Skeletal muscle satellite cell (primary cell): ENCODE data around the gene LDAF1.
"Not testable (repeated sequence)": the region's sequence is repeated elsewhere in the genome, so short reads cannot be mapped to it uniquely, and the experiment has no call there.

Experiments used
- H3K27me3 ChIP-seq: 2 replicates; pipeline ENCODE4 v1.7.0; 2013; ENCODE audit warnings: low read length; ENCODE audit not compliant: control insufficient read depth, insufficient read depth
- H3K36me3 ChIP-seq: 2 replicates; pipeline ENCODE4 v1.7.0; 2013; ENCODE audit warnings: mild to moderate bottlenecking, control low read depth, low read length; ENCODE audit not compliant: insufficient read depth
- H3K4me1 ChIP-seq: 2 replicates; pipeline ENCODE4 v1.7.0; 2013; ENCODE audit warnings: low read length; ENCODE audit not compliant: control insufficient read depth, insufficient read depth
- H3K4me2 ChIP-seq: 2 replicates; pipeline ENCODE4 v1.7.0; 2013; ENCODE audit warnings: mild to moderate bottlenecking, low read length
- H3K4me3 ChIP-seq: 2 replicates; pipeline ENCODE4 v1.7.0; 2013; ENCODE audit warnings: low read length
- H3K9ac ChIP-seq: 2 replicates; pipeline ENCODE4 v1.7.0; 2013; ENCODE audit warnings: mild to moderate bottlenecking, low read depth, low read length, moderate library complexity
- H3K9me3 ChIP-seq: replicated peaks from 2 replicates; pipeline ENCODE4 v1.7.0; 2013; ENCODE audit warnings: mild to moderate bottlenecking, control low read depth, low read length

The LDAF1 gene

DNA sequence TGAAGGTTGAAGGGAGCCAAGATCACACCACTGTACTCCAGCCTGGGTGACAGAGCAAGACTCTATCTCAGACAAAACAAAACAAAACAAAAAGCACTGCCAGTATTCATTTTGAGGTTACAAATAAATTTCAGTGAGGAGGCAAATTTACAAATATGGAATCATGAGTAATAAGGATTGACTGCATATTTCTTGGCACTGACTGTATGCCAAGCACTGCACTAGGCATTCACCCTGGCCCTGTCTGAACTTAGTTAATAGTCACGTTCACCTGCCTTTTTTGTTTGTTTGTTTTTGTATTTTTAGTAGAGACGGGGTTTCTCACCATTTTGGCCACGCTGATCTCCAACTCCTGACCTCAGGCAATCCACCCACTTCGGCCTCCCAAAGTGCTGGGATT, 5.1 kb downstream of the LDAF1 start:
- H3K9me3 ChIP-seq: no peaks in the 10 kb centered on the region
- H3K4me3 ChIP-seq: no peak overlapping the region
- peaks cover 25% of the 10 kb centered on the region for H3K4me1 ChIP-seq
- H3K9ac ChIP-seq: no peak overlapping the region
- H3K27me3 ChIP-seq: no peaks in the 10 kb centered on the region
- peaks cover 7% of the 10 kb centered on the region for H3K36me3 ChIP-seq
- H3K4me2 ChIP-seq: no peak overlapping the region

DNA sequence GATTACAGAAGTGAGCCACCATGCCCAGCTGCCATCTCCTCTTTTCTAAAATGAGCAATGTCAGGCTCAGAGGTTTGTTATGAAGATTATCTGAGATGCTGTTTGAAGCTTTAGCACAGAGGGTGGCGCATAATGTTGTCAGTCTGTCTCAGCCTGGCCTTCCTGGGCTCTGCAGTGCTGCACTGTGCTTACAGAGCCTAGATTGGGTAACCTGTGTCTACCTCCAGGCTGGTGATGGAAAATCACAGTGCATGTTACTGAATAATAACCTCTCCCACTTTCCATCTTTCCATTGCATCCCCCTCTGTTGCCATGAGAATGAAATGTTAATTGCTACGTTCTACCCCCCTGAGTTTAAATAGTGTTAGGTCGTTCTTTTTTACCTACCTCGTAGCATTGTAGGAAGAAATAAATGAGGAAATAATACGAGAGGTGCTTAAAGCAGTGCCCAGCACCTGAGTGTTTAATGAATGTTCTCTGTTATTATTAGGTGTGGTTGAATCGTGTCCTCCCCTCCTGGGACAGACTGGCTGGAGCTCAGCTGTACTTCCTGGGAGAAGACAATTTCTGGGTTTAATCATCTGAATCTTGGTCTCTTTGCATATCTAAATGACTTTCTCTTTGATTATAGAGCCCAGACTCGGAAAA, 6.2 kb downstream of the LDAF1 start:
- Histone ChIP-seq H3K9me3 (no peaks in the 10 kb centered on the region), H3K4me3 (no peak overlapping the region), H3K4me1 (peaks cover 22% of the 10 kb centered on the region), H3K36me3 (peaks cover 7% of the 10 kb centered on the region), H3K9ac (no peak overlapping the region), H3K27me3 (no peaks in the 10 kb centered on the region), H3K4me2 (no peak overlapping the region)

DNA sequence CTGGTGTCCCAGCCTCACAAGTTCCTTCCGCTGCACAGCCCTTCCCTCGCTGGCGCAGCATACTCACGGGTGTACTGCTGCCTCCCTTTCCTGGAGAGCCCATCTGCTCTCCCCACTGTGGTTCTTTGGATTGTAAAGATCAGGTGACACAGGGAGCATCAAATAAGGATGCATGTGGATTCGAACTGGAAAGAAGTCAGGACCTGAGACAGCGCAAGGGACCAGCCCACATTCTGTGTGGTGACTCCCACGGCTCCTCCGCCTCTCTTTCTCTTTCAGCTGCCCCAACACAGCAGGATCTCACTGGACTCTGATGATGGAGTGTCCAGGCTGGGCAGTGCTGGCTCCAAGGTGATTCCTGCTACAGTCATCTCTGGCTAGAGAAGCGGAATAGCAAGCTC, 8.1 kb downstream of the LDAF1 start:
- peaks cover 14% of the 10 kb centered on the region for H3K4me1 ChIP-seq
- H3K27me3 ChIP-seq: no peaks in the 10 kb centered on the region
- H3K9ac ChIP-seq: no peak overlapping the region
- H3K36me3 ChIP-seq: peaks cover 18% of the 10 kb centered on the region
- H3K4me2 ChIP-seq: no peak overlapping the region
- no peak overlapping the region for H3K4me3 ChIP-seq
- no peaks in the 10 kb centered on the region for H3K9me3 ChIP-seq

DNA sequence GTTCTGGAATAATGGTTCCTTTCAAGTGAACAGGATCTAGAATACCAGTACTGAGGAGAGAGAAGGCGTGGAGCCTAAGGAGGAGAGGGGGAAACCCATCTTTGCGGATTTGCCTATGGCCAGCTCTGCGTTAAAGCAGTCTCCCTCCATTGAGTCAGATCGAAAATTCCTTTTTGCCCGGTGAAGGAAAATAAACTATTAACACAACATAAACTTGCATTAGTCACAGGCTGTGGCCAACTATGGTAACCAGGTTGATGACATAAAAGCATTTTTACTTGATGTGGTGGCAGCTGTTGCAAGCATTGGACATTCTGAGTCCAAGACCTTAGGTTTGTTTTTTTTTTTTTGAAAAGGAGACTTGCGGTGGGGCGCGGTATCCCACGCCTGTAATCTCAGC, 8.9 kb downstream of the LDAF1 start:
- Histone ChIP-seq H3K4me3 (no peak overlapping the region), H3K4me2 (peak overlapping the region; percentile 19), H3K4me1 (peaks cover 14% of the 10 kb centered on the region), H3K9ac (no peak overlapping the region), H3K27me3 (no peaks in the 10 kb centered on the region), H3K36me3 (peaks cover 18% of the 10 kb centered on the region), H3K9me3 (no peaks in the 10 kb centered on the region)

DNA sequence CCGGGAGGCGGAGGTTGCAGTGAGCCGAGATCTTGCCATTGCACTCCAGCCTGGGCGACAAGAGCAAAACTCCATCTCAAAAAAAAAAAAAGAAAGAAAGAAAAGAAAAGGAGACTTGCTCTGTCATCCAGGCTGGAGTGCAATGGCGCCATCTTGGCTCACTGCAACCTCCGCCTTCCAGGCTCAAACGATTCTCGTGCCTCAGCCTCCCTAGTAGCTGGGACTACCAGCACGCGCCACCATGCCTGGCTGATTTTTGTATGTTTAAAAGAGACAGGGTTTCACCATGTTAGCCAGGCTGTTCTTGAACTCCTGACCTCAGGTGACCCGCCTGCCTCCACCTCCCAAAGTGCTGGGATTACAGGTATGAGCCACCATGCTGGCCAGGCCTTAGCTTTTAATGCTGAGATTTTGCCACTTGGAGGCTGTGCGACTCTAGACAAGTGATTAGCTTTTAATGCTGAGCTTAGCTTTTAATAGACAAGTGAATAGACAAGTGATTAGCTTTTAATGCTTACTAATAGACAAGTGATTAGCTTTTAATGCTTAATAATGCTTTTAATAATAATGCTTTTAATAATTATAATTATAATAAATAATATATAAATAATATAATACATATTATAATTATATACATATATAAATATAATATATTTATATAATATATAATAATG, 9.6 kb downstream of the LDAF1 start:
- H3K9ac ChIP-seq: no peak overlapping the region
- no peaks in the 10 kb centered on the region for H3K27me3 ChIP-seq
- peaks cover 14% of the 10 kb centered on the region for H3K4me1 ChIP-seq
- H3K4me2 ChIP-seq: no peak overlapping the region
- H3K4me3 ChIP-seq: no peak overlapping the region
- peaks cover 14% of the 10 kb centered on the region for H3K36me3 ChIP-seq
- H3K9me3 ChIP-seq: no peaks in the 10 kb centered on the region

DNA sequence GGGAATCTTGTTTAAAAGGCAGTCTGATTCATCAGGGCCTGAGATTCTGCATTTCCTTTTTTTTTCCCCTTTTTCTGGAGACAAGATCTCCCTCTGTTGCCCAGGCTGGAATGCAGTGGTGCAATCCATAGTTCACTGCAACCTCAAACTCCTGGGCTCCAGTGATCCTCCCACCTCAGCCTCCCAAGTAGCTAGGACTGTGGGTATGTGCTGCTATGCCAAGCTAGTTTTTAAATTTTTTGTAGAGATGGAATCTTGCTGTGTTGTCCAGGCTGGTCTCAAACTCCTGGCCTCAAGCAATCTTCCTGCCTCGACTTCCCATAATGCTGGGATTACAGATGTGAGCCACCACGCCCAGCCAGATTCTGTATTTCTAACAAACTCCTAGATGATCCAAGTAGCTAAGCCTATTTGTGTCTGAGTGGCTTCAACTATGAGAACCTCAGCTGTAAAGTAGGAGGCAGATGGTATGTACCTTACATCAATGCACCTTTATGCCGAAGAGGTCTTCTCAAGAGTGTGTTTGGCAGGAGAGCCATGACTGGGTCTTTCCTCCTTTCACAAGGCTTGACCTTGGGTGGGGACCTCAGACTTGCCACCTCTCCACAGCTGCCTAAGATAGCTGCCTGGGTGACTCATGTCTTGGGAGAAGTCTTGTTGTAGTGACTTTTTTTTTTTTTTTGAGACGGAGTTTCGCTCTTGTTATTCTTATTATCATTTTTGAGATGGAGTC, 10.9 kb downstream of the LDAF1 start:
- H3K9ac ChIP-seq: no peak overlapping the region
- no peak overlapping the region for H3K4me2 ChIP-seq
- H3K4me3 ChIP-seq: no peak overlapping the region
- H3K4me1 ChIP-seq: peaks cover 14% of the 10 kb centered on the region
- H3K36me3 ChIP-seq: peaks cover 14% of the 10 kb centered on the region
- H3K27me3 ChIP-seq: no peaks in the 10 kb centered on the region
- H3K9me3 ChIP-seq: no peaks in the 10 kb centered on the region

DNA sequence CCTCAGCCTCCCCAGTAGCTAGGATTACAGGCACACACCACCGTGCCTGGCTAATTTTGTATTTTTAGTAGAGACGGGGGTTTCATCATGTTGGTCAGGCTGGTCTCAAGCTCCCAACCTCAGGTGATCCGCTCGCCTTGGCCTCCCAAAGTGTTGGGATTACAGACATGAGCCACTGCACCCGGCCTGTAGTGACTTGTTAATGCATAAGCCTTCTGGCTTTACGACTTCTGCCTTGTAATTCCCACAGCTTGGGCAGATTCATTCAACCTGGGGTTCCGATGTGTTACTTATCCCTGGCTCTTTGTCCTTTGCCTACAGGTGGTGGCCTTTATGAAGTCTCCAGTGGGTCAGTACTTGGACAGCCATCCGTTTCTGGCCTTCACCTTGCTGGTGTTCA, 11.6 kb downstream of the LDAF1 start:
- H3K9me3 ChIP-seq, H3K4me2 ChIP-seq, H3K9ac ChIP-seq, H3K27me3 ChIP-seq, H3K4me3 ChIP-seq: not testable (repeated sequence)
- peaks cover 14% of the 10 kb centered on the region for H3K4me1 ChIP-seq
- peaks cover 15% of the 10 kb centered on the region for H3K36me3 ChIP-seq

DNA sequence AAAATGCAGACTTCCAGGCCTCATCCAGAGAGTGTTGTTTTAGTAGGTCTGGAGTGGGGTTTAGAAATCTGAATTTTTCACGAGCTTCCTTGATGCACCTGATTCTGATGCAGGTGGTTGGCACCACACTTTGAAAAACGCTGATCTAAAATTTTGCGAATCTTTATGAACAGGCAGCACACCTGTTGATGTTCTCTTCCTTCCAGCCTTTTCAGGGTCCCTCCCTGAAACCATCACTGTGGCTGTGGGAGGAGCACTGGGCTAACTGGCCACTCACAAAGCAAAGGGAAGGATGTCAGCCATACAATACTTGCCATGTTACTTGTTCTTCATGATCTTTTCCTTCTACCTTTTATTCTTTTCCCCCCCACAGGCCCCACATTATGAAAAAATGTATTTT, 14.2 kb downstream of the LDAF1 start:
- Histone ChIP-seq H3K4me3 (no peak overlapping the region), H3K9me3 (no peaks in the 10 kb centered on the region), H3K27me3 (no peaks in the 10 kb centered on the region), H3K9ac (no peak overlapping the region), H3K4me1 (peaks cover 5% of the 10 kb centered on the region), H3K4me2 (no peak overlapping the region), H3K36me3 (peaks cover 20% of the 10 kb centered on the region)

DNA sequence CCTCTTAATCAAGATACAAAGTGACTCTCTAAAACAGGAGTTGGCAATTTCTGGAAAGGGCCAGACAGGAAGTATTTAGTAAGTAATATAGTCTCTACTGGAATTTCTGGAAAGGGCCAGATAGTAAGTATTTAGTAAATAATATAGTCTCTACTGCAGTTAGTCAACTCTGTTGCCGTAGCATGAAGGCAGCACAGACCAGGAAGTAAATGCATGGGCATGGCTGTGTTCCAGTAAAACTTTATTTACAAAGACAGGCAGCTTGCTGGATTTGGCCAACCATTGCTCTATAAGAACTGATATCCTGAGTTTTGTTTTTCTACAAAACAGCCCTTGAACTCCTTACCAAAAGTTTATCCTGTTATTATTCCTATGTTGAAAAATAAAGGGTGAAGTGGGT, 16.9 kb downstream of the LDAF1 start:
- H3K9ac ChIP-seq: no peak overlapping the region
- H3K4me3 ChIP-seq: no peak overlapping the region
- H3K4me1 ChIP-seq: no peaks in the 10 kb centered on the region
- H3K9me3 ChIP-seq: no peaks in the 10 kb centered on the region
- H3K27me3 ChIP-seq: no peaks in the 10 kb centered on the region
- peaks cover 23% of the 10 kb centered on the region for H3K36me3 ChIP-seq
- H3K4me2 ChIP-seq: no peak overlapping the region

DNA sequence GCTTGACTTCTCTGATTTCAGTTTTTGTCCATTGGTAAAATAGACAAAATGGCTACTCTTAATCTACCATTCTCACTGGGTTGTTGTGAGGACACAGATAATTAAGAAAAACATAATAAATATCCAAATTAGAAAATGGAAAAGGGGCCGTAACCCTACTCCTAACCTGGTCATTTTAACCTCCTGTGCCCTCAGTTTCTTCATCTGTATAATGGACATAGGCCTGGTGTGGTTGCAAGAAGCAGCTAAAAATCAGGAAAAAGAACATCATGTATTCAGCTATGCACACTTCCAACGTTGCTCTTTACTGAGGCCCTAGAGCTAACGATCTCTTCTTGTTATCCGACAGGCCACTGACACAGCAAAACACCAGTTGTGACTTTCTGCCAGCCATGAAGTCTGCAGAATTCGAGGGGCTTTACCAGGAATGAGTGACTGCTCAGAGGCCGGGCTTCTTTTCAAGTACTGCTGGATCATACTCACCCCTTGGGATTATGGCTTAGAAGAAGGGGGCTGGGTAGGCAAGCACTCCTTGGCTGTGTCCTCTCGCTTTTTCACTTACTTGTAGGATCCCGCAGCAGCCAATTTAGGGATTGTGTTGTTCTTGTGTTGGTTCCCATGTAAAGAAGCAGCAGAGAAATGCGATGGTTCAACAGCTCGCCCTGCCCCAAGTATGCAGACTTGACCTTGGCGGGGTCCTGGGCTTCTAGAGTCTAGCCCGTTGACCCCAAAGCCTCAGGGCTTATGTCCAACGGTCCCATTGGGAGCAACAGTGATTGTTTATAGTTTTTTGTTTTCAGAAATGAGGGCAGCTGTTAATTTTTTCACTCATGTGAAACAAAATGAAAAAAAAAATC, 20.9 kb downstream of the LDAF1 start:
- H3K4me2 ChIP-seq: no peak overlapping the region
- H3K27me3 ChIP-seq: no peaks in the 10 kb centered on the region
- no peaks in the 10 kb centered on the region for H3K9me3 ChIP-seq
- H3K4me3 ChIP-seq: no peak overlapping the region
- H3K36me3 ChIP-seq: peaks cover 15% of the 10 kb centered on the region
- H3K4me1 ChIP-seq: no peaks in the 10 kb centered on the region
- no peak overlapping the region for H3K9ac ChIP-seq

DNA sequence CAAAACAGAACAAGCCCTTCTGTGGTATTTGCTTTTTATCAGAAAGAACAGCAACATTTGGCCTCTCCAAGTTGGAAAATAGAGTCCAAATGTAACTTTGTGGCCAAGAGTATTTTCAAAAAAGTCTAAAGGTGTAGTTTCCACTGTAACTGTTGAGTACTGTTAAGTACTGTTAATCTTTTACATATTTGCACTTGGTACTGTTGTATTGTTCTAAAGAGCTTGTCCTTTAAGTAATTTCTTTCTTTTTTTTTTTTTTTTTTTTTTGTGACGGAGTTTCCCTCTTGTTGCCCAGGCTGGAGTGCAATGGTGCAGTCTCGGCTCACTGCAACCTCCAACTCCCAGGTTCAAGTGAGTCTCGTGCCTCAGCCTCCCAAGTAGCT, 21.5 kb downstream of the LDAF1 start:
- Histone ChIP-seq H3K27me3 (no peaks in the 10 kb centered on the region), H3K4me1 (no peaks in the 10 kb centered on the region), H3K4me3 (no peak overlapping the region), H3K4me2 (no peak overlapping the region), H3K36me3 (peaks cover 13% of the 10 kb centered on the region), H3K9me3 (no peaks in the 10 kb centered on the region), H3K9ac (no peak overlapping the region)
